T-helper 1 cell treated with Interleukin-12 subunit alpha and Interleukin-12 subunit beta and Interleukin-4 antibody, amounts not matched to agents 30 ng/mL and 1 ng/mL, for 36 hours (primary cell): ENCODE results near the gene PLEKHG2. TPM values are rescaled to one million over a fixed set of nuclear protein-coding genes. Genes with fewer than 3 reads are reported as not detected.
"Not testable (repeated sequence)": the region's sequence is repeated elsewhere in the genome, so short reads cannot be mapped to it uniquely, and the experiment has no call there.

Experiments
- intact Hi-C: fragments of 100-400 bp; cut with micrococcal nuclease; formaldehyde crosslinking; loops from one replicate; pipeline ENCODE4 v1.15.1; 2024
- total RNA-seq: library from RNA; stranded (reverse); gene quantifications from 2 replicates; pipeline ENCODE4 v1.2.3, GENCODE V29; 2022

Gene PLEKHG2
- total RNA-seq, 1 donor from 2014 or later: 66.5 TPM

DNA sequence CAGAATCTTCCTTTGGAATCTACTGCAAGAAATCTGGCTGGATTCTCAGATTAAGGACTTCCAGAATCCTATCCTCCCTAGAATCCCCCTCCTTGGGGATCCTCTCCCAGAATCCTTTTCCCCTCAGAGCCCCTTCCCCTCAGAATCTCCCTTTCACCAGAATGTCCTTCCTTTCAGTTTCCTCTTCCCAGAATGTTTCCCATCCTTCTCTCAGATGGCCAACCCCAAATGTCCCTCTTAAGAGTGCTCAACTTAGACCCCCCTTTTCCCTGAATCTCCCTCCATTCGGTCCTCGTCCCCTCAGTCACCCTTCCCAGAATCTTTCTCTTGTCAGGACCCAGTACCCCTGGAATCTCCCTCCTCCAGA is 23.9 kb downstream of the PLEKHG2 start:
- intact Hi-C loops: loop anchor here (1.0 to 10.0 kb wide), 3 partner anchors 9 to 1062 kb away; partner anchors contain the start of genes EID2B, PSMD8 and SUPT5H

- intact Hi-C loops: loop anchor here (10.0 kb wide), 1 partner anchor 1064 kb away; the partner anchor contains the start of gene PSMD8
Measured at GRCh38 chr19:39438270-39438934, 25.9 kb downstream of the PLEKHG2 start.

DNA sequence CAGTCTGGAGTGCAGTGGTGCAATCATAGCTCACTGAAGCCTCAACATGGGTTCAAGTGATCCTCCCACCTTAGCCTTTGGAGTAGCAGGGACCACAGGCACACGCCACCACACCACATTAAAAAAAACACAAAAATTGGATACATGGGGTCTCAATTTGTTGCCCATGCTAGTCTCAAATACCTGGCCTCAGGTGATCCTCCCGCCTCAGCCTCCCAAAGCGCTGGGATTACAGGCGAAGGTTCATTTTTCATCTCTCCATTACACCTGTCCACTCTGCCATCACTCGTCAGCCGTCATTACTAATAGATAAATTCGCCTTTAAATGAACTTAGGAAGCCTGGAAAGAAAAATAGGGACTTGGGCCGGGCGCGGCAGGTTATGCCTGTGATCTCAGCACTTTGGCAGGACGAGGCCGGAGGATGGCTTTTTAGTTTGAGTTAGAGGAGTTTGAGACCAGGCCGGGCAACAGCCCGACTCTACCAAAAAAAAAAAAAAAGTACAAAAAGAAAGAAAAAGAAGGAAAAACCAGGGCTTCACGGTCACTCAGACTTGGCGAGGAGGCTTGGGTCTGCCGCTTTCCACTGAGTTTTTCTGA is 32.2 kb downstream of the PLEKHG2 start:
- intact Hi-C loops: loop anchor here (1.0 to 5.0 kb wide), 12 partner anchors 8 to 904 kb away; partner anchors contain the start of genes C19orf47, EID2, EID2B and FBL

GRCh38 chr19:39445196-39446111 is 33.0 kb downstream of the PLEKHG2 start, which contains the start of gene SUPT5H:
TSS of gene SUPT5H (plus strand) at chr19:39445582. CDS start at chr19:39445891, 309 bp downstream.
- intact Hi-C loops: loop anchor here (1.0 to 5.0 kb wide), 12 partner anchors 9 to 903 kb away; partner anchors contain the start of genes C19orf47, EID2, EID2B and FBL

- intact Hi-C loops: loop anchor here (5.0 kb wide), 1 partner anchor 401 kb away; the partner anchor contains the start of gene FBL
Measured at GRCh38 chr19:39446365-39447084, 34.1 kb downstream of the PLEKHG2 start.

GRCh38 chr19:39448271-39448670 is 35.8 kb downstream of the PLEKHG2 start:
- intact Hi-C loops: loop anchor here (5.0 kb wide), 1 partner anchor 399 kb away; the partner anchor contains the start of gene FBL

DNA sequence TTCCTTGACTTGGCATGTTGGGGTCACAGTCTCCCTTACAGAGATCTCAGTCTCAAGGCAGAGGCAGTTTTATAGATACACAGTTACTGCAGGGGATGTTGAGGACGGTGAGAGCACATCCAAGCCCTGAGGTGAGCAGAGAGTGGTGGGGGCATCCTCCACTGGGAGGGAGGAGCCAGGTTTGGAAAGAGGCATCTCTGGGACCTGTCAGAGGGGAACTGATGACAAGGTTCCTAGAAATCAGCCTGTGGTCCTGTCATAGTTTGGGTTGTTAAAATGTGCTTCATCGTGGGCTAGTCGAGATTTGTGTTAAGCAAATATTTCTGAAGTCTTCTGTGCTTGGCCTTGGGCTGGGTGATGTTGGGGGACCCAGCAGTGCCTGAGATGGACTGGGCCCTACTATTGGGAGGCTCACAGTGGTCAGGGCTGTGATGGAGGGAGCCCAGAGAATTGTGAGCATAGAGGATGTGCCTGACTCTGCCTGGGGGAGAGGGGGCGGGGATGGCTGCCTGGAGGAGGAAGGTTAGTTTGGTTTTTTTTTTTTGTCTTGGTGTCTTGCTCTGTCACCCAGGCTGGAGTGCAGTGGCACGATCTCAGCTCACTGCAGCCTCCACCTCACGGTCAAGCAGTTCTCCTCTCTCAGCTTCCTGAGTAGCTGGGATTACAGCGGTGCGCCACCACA is 36.8 kb downstream of the PLEKHG2 start:
- intact Hi-C loops: loop anchor here (5.0 kb wide), 1 partner anchor 398 kb away; the partner anchor contains the start of gene FBL

- intact Hi-C loops: not testable (repeated sequence)
Measured at GRCh38 chr19:39451257-39451656, 38.8 kb downstream of the PLEKHG2 start.

GRCh38 chr19:39463403-39463802 is 50.9 kb downstream of the PLEKHG2 start:
- intact Hi-C loops: no loop called here

- intact Hi-C loops: no loop called here
Measured at GRCh38 chr19:39465956-39466747, 53.7 kb downstream of the PLEKHG2 start.

DNA sequence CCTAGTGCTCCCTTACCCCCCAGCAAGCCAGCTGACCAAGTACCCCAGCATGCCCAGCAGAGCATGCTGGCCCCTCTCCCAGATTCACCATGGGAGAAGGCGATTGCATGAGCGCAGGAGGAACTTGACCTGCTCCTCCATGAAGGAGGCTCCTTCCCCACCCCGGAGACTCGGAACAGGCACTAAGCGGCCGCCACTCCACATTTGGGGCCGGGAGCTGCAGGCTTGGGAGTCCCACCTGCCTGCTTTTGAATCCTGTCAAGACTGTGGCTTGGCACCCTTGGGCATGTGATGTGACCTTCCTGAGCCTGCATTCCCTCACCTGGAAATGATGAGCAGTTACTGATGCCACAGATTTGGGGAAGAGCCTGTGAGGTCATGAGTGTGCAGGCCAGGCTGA is 55.5 kb downstream of the PLEKHG2 start:
- intact Hi-C loops: no loop called here

GRCh38 chr19:39469036-39469435 is 56.6 kb downstream of the PLEKHG2 start:
- intact Hi-C loops: no loop called here

DNA sequence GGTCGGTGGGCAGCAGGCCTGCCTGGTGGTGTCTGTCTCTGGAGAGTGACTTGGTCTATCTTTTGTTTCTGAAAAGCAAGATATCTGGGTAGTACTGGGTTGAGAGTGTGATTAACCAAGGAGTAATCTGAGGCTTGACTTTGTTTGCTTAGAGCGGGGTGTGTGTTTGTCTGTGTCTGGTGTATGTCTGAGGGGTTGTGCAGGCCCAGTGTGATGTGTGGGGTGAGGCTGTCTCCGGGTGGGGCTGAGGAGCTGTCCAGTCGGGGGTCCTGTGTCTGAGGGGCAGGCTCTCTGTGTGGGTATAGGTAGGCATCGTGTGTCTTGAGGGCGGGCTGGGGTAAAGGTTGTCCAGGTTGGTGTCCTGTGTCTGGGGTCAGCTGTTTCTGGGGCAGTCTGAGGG is 57.1 kb downstream of the PLEKHG2 start:
- intact Hi-C loops: no loop called here

GRCh38 chr19:39470724-39471339 is 58.4 kb downstream of the PLEKHG2 start:
- intact Hi-C loops: no loop called here

- intact Hi-C loops: no loop called here
Measured at GRCh38 chr19:39471756-39472536, 59.5 kb downstream of the PLEKHG2 start.

DNA sequence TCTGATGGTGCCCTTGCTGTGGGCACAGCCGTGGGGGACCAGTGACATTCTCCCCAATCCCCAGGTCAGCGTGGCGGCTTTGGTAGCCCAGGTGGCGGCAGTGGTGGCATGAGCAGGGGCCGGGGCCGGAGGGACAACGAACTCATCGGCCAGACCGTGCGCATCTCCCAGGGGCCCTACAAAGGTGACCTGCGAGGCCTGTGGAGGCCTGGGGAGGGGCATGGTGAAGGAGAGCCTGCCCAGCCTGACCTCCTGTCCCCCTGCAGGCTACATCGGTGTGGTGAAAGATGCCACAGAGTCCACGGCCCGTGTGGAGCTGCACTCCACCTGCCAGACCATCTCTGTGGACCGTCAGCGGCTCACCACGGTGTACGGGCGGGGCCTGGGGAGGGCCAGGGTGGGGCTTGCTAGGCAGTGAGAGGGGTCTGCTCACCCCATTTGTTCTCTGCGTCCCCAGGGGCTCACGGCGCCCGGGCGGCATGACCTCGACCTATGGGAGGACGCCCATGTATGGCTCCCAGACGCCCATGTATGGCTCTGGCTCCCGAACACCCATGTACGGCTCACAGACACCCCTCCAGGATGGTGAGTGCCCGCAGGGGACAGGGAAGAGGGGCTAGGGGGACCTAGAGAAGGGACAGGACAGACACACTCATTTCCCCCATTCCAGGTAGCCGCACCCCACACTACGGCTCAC is 60.4 kb downstream of the PLEKHG2 start:
- intact Hi-C loops: no loop called here

DNA sequence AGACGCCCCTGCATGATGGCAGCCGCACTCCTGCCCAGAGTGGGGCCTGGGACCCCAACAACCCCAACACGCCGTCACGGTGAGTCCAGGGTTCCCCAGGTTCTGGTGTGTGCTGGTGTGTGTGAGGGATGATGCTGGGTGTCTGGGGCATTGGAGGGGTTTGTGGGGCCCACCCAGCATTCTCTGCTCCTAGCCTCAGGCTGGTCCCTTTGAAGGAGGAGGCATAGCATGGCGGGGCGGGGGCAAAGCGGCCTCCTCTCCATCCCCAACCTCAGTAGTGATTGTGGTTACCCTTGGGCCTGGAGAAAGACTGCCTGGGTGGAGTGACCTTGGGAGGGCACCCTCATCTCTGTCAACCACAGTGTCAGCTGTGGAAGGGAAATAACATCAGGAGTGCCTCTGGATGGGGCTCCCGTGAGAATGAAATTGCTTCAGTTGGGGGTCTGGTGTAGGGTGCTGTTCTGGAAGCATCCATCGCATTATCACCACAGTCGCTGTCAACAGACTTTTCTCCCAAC is 61.0 kb downstream of the PLEKHG2 start:
- intact Hi-C loops: no loop called here
